ENCODE results near the gene GPR78. TPM values are rescaled to one million over a fixed set of nuclear protein-coding genes. Genes with fewer than 3 reads are reported as not detected.

GPR78 gene
- total RNA-seq, 2 donors from 2014 or later: 3.7 to 8.1 TPM

DNA sequence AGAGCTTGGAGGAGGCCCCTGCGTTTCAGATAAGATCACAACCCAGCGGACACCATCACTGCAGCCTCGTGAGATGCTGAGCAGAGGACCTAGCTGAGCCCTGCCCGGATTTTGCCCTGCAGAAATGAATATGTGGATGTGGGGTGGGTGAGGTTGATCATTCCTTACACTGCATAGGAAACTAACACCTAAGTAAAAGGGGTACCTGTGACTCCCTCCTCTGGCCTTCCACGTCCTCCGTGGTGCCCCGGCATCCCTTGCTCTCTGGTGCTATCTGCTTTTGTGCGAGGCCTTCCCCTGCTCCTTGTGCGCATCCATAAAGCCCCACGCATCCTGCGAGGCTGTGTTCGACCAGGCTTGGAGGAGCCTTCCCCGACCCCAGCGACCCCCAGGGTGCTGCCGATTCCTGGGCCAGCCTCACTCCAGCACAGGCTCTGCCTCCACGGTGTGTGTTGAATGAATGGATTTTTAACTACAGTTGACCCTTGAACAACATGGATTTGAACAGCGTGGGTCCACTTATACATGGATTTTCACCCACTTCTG lies 25.6 kb upstream of the GPR78 start:
- Mint-ChIP-seq H3K4me1 (peaks cover 27% of the 10 kb centered on the region), H3K9me3 (no peaks in the 10 kb centered on the region), H3K27me3 (ENCODE audit: insufficient read depth) (no peaks in the 10 kb centered on the region), H3K36me3 (ENCODE audit: low read depth) (no peaks in the 10 kb centered on the region), H3K27ac (peak overlapping the region; percentile 52), H3K4me3 (no peak overlapping the region)
- H3K36me3 ChIP-seq (ENCODE audit: control insufficient read depth, insufficient read depth, low read length): no peaks in the 10 kb centered on the region
- WGBS, 2 experiments (ENCODE audit: insufficient coverage in 1 of 2, insufficient read length in 1 of 2): 94 to 95% methylated on average over 16 to 17 of the region's 17 CpGs
- DNase-seq: no peak
- no peak overlapping the region for H3K9ac ChIP-seq (ENCODE audit: extremely low read depth, low read length, poor library complexity, severe bottlenecking)
- no peak overlapping the region for H3K27ac ChIP-seq (ENCODE audit: low read depth, low read length)
- H3K4me3 ChIP-seq (ENCODE audit: low read length): no peak overlapping the region
- no peaks in the 10 kb centered on the region for H3K27me3 ChIP-seq (ENCODE audit: control insufficient read depth, insufficient read depth, low read length, poor library complexity, severe bottlenecking)
- peaks cover 12% of the 10 kb centered on the region for H3K4me1 ChIP-seq (ENCODE audit: control insufficient read depth, insufficient read depth, low read length)
- TF ChIP-seq, protein P1, sequence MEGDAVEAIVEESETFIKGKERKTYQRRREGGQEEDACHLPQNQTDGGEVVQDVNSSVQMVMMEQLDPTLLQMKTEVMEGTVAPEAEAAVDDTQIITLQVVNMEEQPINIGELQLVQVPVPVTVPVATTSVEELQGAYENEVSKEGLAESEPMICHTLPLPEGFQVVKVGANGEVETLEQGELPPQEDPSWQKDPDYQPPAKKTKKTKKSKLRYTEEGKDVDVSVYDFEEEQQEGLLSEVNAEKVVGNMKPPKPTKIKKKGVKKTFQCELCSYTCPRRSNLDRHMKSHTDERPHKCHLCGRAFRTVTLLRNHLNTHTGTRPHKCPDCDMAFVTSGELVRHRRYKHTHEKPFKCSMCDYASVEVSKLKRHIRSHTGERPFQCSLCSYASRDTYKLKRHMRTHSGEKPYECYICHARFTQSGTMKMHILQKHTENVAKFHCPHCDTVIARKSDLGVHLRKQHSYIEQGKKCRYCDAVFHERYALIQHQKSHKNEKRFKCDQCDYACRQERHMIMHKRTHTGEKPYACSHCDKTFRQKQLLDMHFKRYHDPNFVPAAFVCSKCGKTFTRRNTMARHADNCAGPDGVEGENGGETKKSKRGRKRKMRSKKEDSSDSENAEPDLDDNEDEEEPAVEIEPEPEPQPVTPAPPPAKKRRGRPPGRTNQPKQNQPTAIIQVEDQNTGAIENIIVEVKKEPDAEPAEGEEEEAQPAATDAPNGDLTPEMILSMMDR (conservative IDR thresholded peaks at IDR 0.05): no peak
- H3K9me3 ChIP-seq (ENCODE audit: control insufficient read depth, low read length): no peaks in the 10 kb centered on the region

DNA sequence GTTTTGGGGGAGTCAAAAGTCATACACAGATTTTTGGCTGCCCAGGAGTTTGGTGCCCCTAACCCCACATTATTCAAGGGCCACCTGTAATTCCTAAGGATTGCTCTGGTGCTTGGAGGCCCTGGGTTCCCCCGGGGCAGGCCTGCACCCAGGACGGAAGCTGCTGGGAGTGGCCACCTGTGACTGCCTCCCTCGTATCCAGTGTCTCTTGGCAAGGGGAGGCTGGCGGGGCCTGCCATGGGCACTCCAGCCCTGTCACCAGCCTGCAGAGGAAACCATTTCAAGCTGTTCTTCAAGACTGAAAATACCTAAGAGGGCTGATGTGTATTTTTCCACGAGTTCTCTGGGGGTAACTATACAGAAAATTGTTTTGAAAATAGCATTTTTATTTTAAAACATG lies 24.5 kb upstream of the GPR78 start:
- no peak overlapping the region for H3K27ac Mint-ChIP-seq
- H3K27me3 ChIP-seq (ENCODE audit: control insufficient read depth, insufficient read depth, low read length, poor library complexity, severe bottlenecking): no peaks in the 10 kb centered on the region
- TF ChIP-seq, protein P1 (conservative IDR thresholded peaks at IDR 0.05): no peak
- WGBS, 2 experiments (ENCODE audit: insufficient coverage in 1 of 2, insufficient read length in 1 of 2): 95% methylated on average over 5 of the region's 5 CpGs
- H3K4me1 ChIP-seq (ENCODE audit: control insufficient read depth, insufficient read depth, low read length): peaks cover 20% of the 10 kb centered on the region
- H3K27ac ChIP-seq (ENCODE audit: low read depth, low read length): no peak overlapping the region
- H3K36me3 ChIP-seq (ENCODE audit: control insufficient read depth, insufficient read depth, low read length): no peaks in the 10 kb centered on the region
- H3K9me3 Mint-ChIP-seq: no peaks in the 10 kb centered on the region
- no peaks in the 10 kb centered on the region for H3K36me3 Mint-ChIP-seq (ENCODE audit: low read depth)
- no peak for DNase-seq
- H3K27me3 Mint-ChIP-seq (ENCODE audit: insufficient read depth): no peaks in the 10 kb centered on the region
- no peak overlapping the region for H3K9ac ChIP-seq (ENCODE audit: extremely low read depth, low read length, poor library complexity, severe bottlenecking)
- no peak overlapping the region for H3K4me3 Mint-ChIP-seq
- H3K4me1 Mint-ChIP-seq: peaks cover 36% of the 10 kb centered on the region
- no peaks in the 10 kb centered on the region for H3K9me3 ChIP-seq (ENCODE audit: control insufficient read depth, low read length)
- no peak overlapping the region for H3K4me3 ChIP-seq (ENCODE audit: low read length)

DNA sequence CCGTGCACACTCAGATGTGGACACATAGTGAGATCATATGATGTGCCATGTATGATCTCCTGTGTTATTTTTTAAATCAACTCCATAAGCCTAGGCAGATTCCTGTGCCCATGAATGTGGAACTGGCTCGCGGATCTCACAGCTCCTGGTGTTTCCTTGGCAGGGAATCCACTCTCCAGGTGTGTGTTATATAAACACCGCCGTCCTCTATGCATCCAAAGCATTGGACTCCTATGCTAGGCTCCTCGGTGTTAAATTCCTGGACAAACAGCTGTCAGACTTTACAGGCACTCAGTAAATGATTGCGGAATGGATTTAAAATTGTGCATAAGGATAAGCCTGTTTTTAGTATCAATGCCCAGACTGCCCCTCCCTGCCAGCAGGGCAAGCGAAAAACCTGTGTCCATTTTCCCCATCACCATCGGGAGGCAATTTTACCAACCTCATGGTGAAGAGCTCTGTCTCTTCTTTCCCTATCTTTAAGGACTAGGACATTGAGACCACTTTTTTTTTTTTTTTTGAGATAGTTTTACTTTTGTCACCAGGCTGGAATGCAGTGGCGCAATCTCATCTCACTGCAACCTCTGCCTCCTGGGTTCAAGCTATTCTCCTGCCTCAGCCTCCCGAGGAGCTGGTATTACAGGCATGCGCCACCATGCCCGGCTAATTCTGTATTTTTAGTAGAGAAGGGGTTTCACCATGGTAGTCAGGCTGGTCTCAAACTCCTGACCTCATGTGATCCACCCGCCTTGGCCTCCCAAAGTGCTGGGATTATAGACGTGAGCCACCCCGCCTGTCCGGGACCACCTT lies 23.6 kb upstream of the GPR78 start:
- DNase-seq: no peak
- H3K4me1 ChIP-seq (ENCODE audit: control insufficient read depth, insufficient read depth, low read length): peaks cover 23% of the 10 kb centered on the region
- Mint-ChIP-seq H3K36me3 (ENCODE audit: low read depth) (no peaks in the 10 kb centered on the region), H3K27ac (no peak overlapping the region), H3K4me3 (no peak overlapping the region), H3K4me1 (peaks cover 42% of the 10 kb centered on the region), H3K27me3 (ENCODE audit: insufficient read depth) (no peaks in the 10 kb centered on the region), H3K9me3 (no peaks in the 10 kb centered on the region)
- H3K9me3 ChIP-seq (ENCODE audit: control insufficient read depth, low read length): no peaks in the 10 kb centered on the region
- H3K27me3 ChIP-seq (ENCODE audit: control insufficient read depth, insufficient read depth, low read length, poor library complexity, severe bottlenecking): no peaks in the 10 kb centered on the region
- TF ChIP-seq, protein P1 (conservative IDR thresholded peaks at IDR 0.05): no peak
- no peak overlapping the region for H3K9ac ChIP-seq (ENCODE audit: extremely low read depth, low read length, poor library complexity, severe bottlenecking)
- H3K4me3 ChIP-seq (ENCODE audit: low read length): no peak overlapping the region
- no peaks in the 10 kb centered on the region for H3K36me3 ChIP-seq (ENCODE audit: control insufficient read depth, insufficient read depth, low read length)
- 82 to 88% methylated on average over 11 to 17 of the region's 17 CpGs for WGBS, 2 experiments (ENCODE audit: insufficient coverage in 1 of 2, insufficient read length in 1 of 2)
- H3K27ac ChIP-seq (ENCODE audit: low read depth, low read length): no peak overlapping the region

Data from endodermal cell (in vitro differentiated cells).